Stimulated activated CD8-positive, alpha-beta memory T cell treated with anti-CD3 and anti-CD28 coated beads, Interleukin-7, amount 100 ng/mL, for 24 hours (primary cell): ENCODE data around the gene PAM16.

Source experiments
- DNase-seq: peaks from one replicate; pipeline ENCODE4 v3.0.0-alpha.2; 2020; ENCODE audit warnings: low read depth

The PAM16 gene

GRCh38 chr16:4319454-4320421, 31.4 kb downstream of the PAM16 start:
- DNase-seq: peak; percentile 26

GRCh38 chr16:4318967-4319366, 32.2 kb downstream of the PAM16 start:
- DNase-seq: no peak

- DNase-seq: no peak
Measured at GRCh38 chr16:4318451-4318910, 32.6 kb downstream of the PAM16 start.

GRCh38 chr16:4317532-4318450, 33.3 kb downstream of the PAM16 start:
- DNase-seq: no peak

- no peak for DNase-seq
Measured at GRCh38 chr16:4316864-4317531, 34.1 kb downstream of the PAM16 start.

- DNase-seq: no peak
Measured at GRCh38 chr16:4316108-4316863, 34.8 kb downstream of the PAM16 start.

- no peak for DNase-seq
Measured at GRCh38 chr16:4315186-4316107, 35.7 kb downstream of the PAM16 start, which contains the start of gene GLIS2. Gene GLIS2, plus strand, starts transcription at chr16:4316067. Its CDS starts 16,214 bp downstream, at chr16:4332281.

GRCh38 chr16:4314532-4315185, 36.5 kb downstream of the PAM16 start:
- no peak for DNase-seq

GRCh38 chr16:4313563-4314531, 37.3 kb downstream of the PAM16 start:
- DNase-seq: no peak

- DNase-seq: peak; percentile 19
Measured at GRCh38 chr16:4309833-4310266, 41.3 kb downstream of the PAM16 start.

- no peak for DNase-seq
Measured at GRCh38 chr16:4309102-4309832, 41.9 kb downstream of the PAM16 start.

GRCh38 chr16:4307215-4308037, 43.7 kb downstream of the PAM16 start:
- peak; percentile 86 for DNase-seq

GRCh38 chr16:4306470-4307214, 44.5 kb downstream of the PAM16 start:
- DNase-seq: no peak

- DNase-seq: no peak
Measured at GRCh38 chr16:4303973-4304372, 47.1 kb downstream of the PAM16 start.

- DNase-seq: no peak
Measured at GRCh38 chr16:4301968-4302367, 49.2 kb downstream of the PAM16 start.

- DNase-seq: no peak
Measured at GRCh38 chr16:4301177-4301576, 49.9 kb downstream of the PAM16 start.
